ENCODE measurements around the gene MAN2A2.
"Not testable (repeated sequence)": the region's sequence is repeated elsewhere in the genome, so short reads cannot be mapped to it uniquely, and the experiment has no call there.

Gene MAN2A2

GRCh38 chr15:90904746-90905145 lies 1.6 kb downstream of the MAN2A2 start:
- Histone ChIP-seq H3K9me3 (ENCODE audit: control insufficient read depth in 1 of 2, low read length in 2 of 2) (no peaks in the 10 kb centered on the region), H3K9ac (ENCODE audit: low read depth in 1 of 2, low read length in 2 of 2) (no peak overlapping the region), H3K4me1 (ENCODE audit: control insufficient read depth in 1 of 2, insufficient read depth in 2 of 2, low read length in 2 of 2) (peaks cover 14 to 15% of the 10 kb centered on the region in 2 donors), H3K36me3 (ENCODE audit: control insufficient read depth in 1 of 2, insufficient read depth in 2 of 2, low read length in 2 of 2) (peaks cover 29 to 45% of the 10 kb centered on the region in 2 donors), H3K27ac (ENCODE audit: low read depth, low read length) (no peak overlapping the region), H3K4me3 (ENCODE audit: low read depth in 1 of 2, low read length in 2 of 2) (no peak overlapping the region), H3K27me3 (ENCODE audit: control insufficient read depth in 1 of 2, insufficient read depth in 2 of 2, low read length in 2 of 2) (no peaks in the 10 kb centered on the region)

DNA sequence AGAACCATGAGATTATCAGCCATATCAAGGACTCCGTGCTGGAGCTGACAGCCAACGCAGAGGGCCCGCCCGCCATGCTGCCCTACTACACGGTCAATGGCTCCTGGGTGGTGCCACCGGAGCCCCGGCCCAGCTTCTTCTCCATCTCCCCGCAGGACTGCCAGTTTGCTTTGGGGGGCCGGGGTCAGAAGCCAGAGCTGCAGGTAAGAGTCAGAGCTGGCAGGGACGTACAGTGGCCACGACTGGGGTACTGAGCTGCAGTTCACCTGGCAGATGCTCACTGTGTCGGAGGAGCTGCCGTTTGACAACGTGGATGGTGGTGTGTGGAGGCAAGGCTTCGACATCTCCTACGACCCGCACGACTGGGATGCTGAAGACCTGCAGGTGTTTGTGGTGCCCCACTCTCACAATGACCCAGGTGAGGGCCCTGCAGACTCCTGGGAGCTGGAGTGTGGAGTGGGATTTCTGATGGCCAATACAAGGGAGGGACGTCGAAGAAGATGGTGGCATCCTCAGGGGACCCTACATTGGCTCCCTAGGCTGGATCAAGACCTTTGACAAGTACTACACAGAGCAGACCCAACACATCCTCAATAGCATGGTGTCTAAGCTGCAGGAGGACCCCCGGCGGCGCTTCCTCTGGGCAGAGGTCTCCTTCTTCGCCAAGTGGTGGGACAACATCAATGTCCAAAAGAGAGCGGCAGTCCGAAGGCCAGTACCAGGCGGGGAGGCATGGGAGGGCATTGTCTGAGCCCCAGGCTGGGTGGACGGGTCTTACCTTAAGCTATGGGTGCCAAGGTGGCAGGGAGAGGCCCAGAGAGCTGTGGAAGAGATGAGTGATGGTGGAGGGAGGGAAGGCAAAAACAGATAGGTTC lies 2.4 kb downstream of the MAN2A2 start:
- Histone ChIP-seq H3K4me3 (ENCODE audit: low read depth in 1 of 2, low read length in 2 of 2) (no peak overlapping the region), H3K9me3 (ENCODE audit: control insufficient read depth in 1 of 2, low read length in 2 of 2) (no peaks in the 10 kb centered on the region), H3K9ac (ENCODE audit: low read depth in 1 of 2, low read length in 2 of 2) (no peak overlapping the region), H3K27me3 (ENCODE audit: control insufficient read depth in 1 of 2, insufficient read depth in 2 of 2, low read length in 2 of 2) (no peaks in the 10 kb centered on the region), H3K27ac (ENCODE audit: low read depth, low read length) (no peak overlapping the region), H3K36me3 (ENCODE audit: control insufficient read depth in 1 of 2, insufficient read depth in 2 of 2, low read length in 2 of 2) (peaks cover 37 to 53% of the 10 kb centered on the region in 2 donors), H3K4me1 (ENCODE audit: control insufficient read depth in 1 of 2, insufficient read depth in 2 of 2, low read length in 2 of 2) (peaks cover 14 to 15% of the 10 kb centered on the region in 2 donors)

GRCh38 chr15:90906181-90906849 lies 3.2 kb downstream of the MAN2A2 start:
- no peak overlapping the region for H3K27ac ChIP-seq (ENCODE audit: low read depth, low read length)
- no peaks in the 10 kb centered on the region for H3K27me3 ChIP-seq (ENCODE audit: control insufficient read depth in 1 of 2, insufficient read depth in 2 of 2, low read length in 2 of 2)
- no peak overlapping the region for H3K9ac ChIP-seq (ENCODE audit: low read depth in 1 of 2, low read length in 2 of 2)
- H3K36me3 ChIP-seq (ENCODE audit: control insufficient read depth in 1 of 2, insufficient read depth in 2 of 2, low read length in 2 of 2) = peaks cover 45 to 60% of the 10 kb centered on the region in 2 donors
- no peak overlapping the region for H3K4me3 ChIP-seq (ENCODE audit: low read depth in 1 of 2, low read length in 2 of 2)
- H3K9me3 ChIP-seq (ENCODE audit: control insufficient read depth in 1 of 2, low read length in 2 of 2) = no peaks in the 10 kb centered on the region
- peaks cover 14 to 15% of the 10 kb centered on the region in 2 donors for H3K4me1 ChIP-seq (ENCODE audit: control insufficient read depth in 1 of 2, insufficient read depth in 2 of 2, low read length in 2 of 2)

DNA sequence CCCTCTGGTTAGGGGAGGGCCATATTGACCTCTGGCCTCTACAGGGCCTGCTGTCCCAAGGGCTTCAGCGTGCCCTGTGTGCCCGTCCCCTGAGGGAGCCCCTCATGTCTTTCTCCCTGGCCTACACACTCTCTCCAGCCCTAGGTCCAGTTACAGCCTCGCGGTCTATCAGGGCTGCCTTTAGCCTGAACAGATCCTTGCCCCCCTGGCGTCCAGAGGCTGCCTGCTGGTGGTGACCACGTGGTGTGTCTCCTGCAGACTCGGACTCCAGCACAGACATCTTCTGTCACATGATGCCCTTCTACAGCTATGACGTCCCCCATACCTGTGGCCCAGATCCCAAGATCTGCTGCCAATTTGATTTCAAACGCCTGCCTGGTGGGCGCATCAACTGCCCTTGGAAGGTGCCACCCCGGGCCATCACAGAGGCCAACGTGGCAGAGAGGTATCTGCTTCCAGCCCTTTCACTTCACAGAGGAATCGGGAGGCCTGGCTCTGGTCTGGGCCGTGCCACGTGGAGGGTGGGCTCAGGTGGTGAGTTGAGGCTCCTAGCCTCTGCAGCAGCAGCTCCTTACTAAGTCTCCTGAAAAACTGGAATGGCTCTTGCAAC lies 4.1 kb downstream of the MAN2A2 start:
- H3K9me3 ChIP-seq (ENCODE audit: control insufficient read depth in 1 of 2, low read length in 2 of 2) = no peaks in the 10 kb centered on the region

DNA sequence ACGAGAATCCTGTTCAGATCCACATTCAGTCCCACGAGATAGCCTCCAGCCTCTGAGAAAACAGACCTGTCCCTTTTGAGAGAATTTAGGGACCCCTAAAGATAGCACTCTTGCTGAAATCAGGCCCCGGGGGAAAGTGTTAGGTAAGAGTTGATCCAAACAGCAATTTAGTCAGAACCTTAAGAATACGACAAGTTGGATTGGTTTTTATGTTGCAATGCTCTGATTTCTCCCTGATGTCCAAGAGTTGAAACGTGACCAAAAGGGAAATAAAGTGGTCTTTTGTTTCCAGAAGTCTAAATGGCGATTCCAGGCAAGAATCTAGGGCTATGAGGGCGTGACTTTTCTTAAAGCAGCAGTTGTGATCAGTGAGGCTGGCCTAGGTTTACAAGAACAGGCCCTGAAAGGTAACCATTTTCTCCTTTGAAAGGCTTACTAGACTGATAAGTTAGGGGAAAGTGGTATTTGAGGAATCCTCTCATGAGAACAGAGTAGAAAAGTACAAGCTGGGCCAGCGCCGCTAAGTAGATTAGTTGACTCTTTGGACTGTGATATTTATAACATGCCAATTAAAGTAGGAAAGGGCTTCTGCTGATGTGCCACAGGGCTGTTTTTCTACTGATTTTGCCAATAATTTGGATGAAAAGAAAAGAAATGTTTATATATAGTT lies 4.9 kb downstream of the MAN2A2 start:
- no peak overlapping the region for H3K9ac ChIP-seq (ENCODE audit: low read depth in 1 of 2, low read length in 2 of 2)
- H3K36me3 ChIP-seq (ENCODE audit: control insufficient read depth in 1 of 2, insufficient read depth in 2 of 2, low read length in 2 of 2) = peaks cover 60 to 77% of the 10 kb centered on the region in 2 donors
- H3K27me3 ChIP-seq (ENCODE audit: control insufficient read depth in 1 of 2, insufficient read depth in 2 of 2, low read length in 2 of 2) = no peaks in the 10 kb centered on the region
- H3K27ac ChIP-seq (ENCODE audit: low read depth, low read length) = no peak overlapping the region
- H3K4me3 ChIP-seq (ENCODE audit: low read depth in 1 of 2, low read length in 2 of 2) = no peak overlapping the region
- H3K4me1 ChIP-seq (ENCODE audit: control insufficient read depth in 1 of 2, insufficient read depth in 2 of 2, low read length in 2 of 2) = peaks cover 6 to 9% of the 10 kb centered on the region in 2 donors
- no peaks in the 10 kb centered on the region for H3K9me3 ChIP-seq (ENCODE audit: control insufficient read depth in 1 of 2, low read length in 2 of 2)

More for the DNA sequence above, 4.1 kb downstream of the MAN2A2 start:
- H3K4me1 ChIP-seq (ENCODE audit: control insufficient read depth in 1 of 2, insufficient read depth in 2 of 2, low read length in 2 of 2) = peaks cover 7 to 9% of the 10 kb centered on the region in 2 donors
- H3K27me3 ChIP-seq (ENCODE audit: control insufficient read depth in 1 of 2, insufficient read depth in 2 of 2, low read length in 2 of 2) = no peaks in the 10 kb centered on the region
- H3K9ac ChIP-seq (ENCODE audit: low read depth in 1 of 2, low read length in 2 of 2) = no peak overlapping the region
- peaks cover 53 to 69% of the 10 kb centered on the region in 2 donors for H3K36me3 ChIP-seq (ENCODE audit: control insufficient read depth in 1 of 2, insufficient read depth in 2 of 2, low read length in 2 of 2)
- no peak overlapping the region for H3K4me3 ChIP-seq (ENCODE audit: low read depth in 1 of 2, low read length in 2 of 2)
- no peak overlapping the region for H3K27ac ChIP-seq (ENCODE audit: low read depth, low read length)

DNA sequence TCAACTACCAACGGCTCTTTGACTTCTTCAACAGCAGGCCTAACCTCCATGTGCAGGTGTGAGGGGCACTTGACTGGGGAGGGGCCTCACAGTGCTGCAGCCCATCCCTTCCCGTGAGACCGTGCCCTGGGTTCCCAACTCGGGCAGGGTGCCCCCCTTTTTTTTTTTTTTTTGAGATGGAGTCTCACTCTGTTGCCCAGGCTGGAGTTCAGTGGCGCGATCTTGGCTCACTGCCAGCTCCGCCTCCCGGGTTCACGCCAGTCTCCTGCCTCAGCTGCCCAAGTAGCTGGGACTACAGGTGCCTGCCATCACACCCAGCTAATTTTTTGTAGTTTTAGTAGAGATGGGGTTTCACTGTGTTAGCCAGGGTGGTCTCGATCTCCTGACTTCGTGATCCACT lies 6.3 kb downstream of the MAN2A2 start:
- H3K36me3 ChIP-seq (ENCODE audit: control insufficient read depth in 1 of 2, insufficient read depth in 2 of 2, low read length in 2 of 2) = peaks cover 69 to 90% of the 10 kb centered on the region in 2 donors
- H3K27ac ChIP-seq (ENCODE audit: low read depth, low read length); H3K4me1 ChIP-seq (ENCODE audit: control insufficient read depth in 1 of 2, insufficient read depth in 2 of 2, low read length in 2 of 2); H3K27me3 ChIP-seq (ENCODE audit: control insufficient read depth in 1 of 2, insufficient read depth in 2 of 2, low read length in 2 of 2); H3K9me3 ChIP-seq (ENCODE audit: control insufficient read depth in 1 of 2, low read length in 2 of 2); H3K9ac ChIP-seq (ENCODE audit: low read depth in 1 of 2, low read length in 2 of 2); H3K4me3 ChIP-seq (ENCODE audit: low read depth in 1 of 2, low read length in 2 of 2): not testable (repeated sequence)

- Histone ChIP-seq H3K4me3 (ENCODE audit: low read depth in 1 of 2, low read length in 2 of 2) (no peak overlapping the region), H3K27me3 (ENCODE audit: control insufficient read depth in 1 of 2, insufficient read depth in 2 of 2, low read length in 2 of 2) (no peaks in the 10 kb centered on the region), H3K9me3 (ENCODE audit: control insufficient read depth in 1 of 2, low read length in 2 of 2) (no peaks in the 10 kb centered on the region), H3K36me3 (ENCODE audit: control insufficient read depth in 1 of 2, insufficient read depth in 2 of 2, low read length in 2 of 2) (peaks cover 73 to 92% of the 10 kb centered on the region in 2 donors), H3K9ac (ENCODE audit: low read depth in 1 of 2, low read length in 2 of 2) (no peak overlapping the region), H3K4me1 (ENCODE audit: control insufficient read depth in 1 of 2, insufficient read depth in 2 of 2, low read length in 2 of 2) (peaks cover 0 to 5% of the 10 kb centered on the region in 2 donors), H3K27ac (ENCODE audit: low read depth, low read length) (no peak overlapping the region)
Observed at GRCh38 chr15:90909976-90910375, 6.9 kb downstream of the MAN2A2 start.

- H3K27ac ChIP-seq (ENCODE audit: low read depth, low read length) = no peak overlapping the region
- no peaks in the 10 kb centered on the region for H3K27me3 ChIP-seq (ENCODE audit: control insufficient read depth in 1 of 2, insufficient read depth in 2 of 2, low read length in 2 of 2)
- no peak overlapping the region for H3K4me3 ChIP-seq (ENCODE audit: low read depth in 1 of 2, low read length in 2 of 2)
- peaks cover 75 to 92% of the 10 kb centered on the region in 2 donors for H3K36me3 ChIP-seq (ENCODE audit: control insufficient read depth in 1 of 2, insufficient read depth in 2 of 2, low read length in 2 of 2)
- H3K4me1 ChIP-seq (ENCODE audit: control insufficient read depth in 1 of 2, insufficient read depth in 2 of 2, low read length in 2 of 2) = peaks cover 0 to 10% of the 10 kb centered on the region in 2 donors
- no peaks in the 10 kb centered on the region for H3K9me3 ChIP-seq (ENCODE audit: control insufficient read depth in 1 of 2, low read length in 2 of 2)
- H3K9ac ChIP-seq (ENCODE audit: low read depth in 1 of 2, low read length in 2 of 2) = no peak overlapping the region
Observed at GRCh38 chr15:90910441-90911301, 7.6 kb downstream of the MAN2A2 start.

GRCh38 chr15:90911302-90911623 lies 8.2 kb downstream of the MAN2A2 start:
- Histone ChIP-seq H3K36me3 (ENCODE audit: control insufficient read depth in 1 of 2, insufficient read depth in 2 of 2, low read length in 2 of 2) (peaks cover 73 to 91% of the 10 kb centered on the region in 2 donors), H3K4me3 (ENCODE audit: low read depth in 1 of 2, low read length in 2 of 2) (no peak overlapping the region), H3K4me1 (ENCODE audit: control insufficient read depth in 1 of 2, insufficient read depth in 2 of 2, low read length in 2 of 2) (peaks cover 0 to 11% of the 10 kb centered on the region in 2 donors), H3K9ac (ENCODE audit: low read depth in 1 of 2, low read length in 2 of 2) (no peak overlapping the region), H3K27ac (ENCODE audit: low read depth, low read length) (no peak overlapping the region), H3K9me3 (ENCODE audit: control insufficient read depth in 1 of 2, low read length in 2 of 2) (no peaks in the 10 kb centered on the region), H3K27me3 (ENCODE audit: control insufficient read depth in 1 of 2, insufficient read depth in 2 of 2, low read length in 2 of 2) (no peaks in the 10 kb centered on the region)

Measured in duodenal mucosa (tissue), 2 donors.